ENCODE results near the gene PLB1.

GRCh38 chr2:28616396-28616999, 120.6 kb downstream of the PLB1 start:
- no peak for TF ChIP-seq CTCF (IDR thresholded peaks at IDR 0.05; ENCODE audit: low read depth, low read length)
- TF ChIP-seq, protein P1, sequence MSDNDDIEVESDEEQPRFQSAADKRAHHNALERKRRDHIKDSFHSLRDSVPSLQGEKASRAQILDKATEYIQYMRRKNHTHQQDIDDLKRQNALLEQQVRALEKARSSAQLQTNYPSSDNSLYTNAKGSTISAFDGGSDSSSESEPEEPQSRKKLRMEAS (IDR thresholded peaks at IDR 0.05; ENCODE audit: low read depth, low read length), result no peak
